Common myeloid progenitor, CD34-positive (primary cell): Measurements from ENCODE around the gene GXYLT1.
"Not testable (repeated sequence)": the region's sequence is repeated elsewhere in the genome, so short reads cannot be mapped to it uniquely, and the experiment has no call there.

Source experiments
- CTCF ChIA-PET: fragments of 350-600 bp; sonication (Branson Sonifier 250); formaldehyde crosslinking; loops from one replicate; lab custom pipeline; 2021; ENCODE audit warnings: antibody characterized with exemption; lab: Charles Lee
- POLR2A ChIA-PET: fragments of 350-600 bp; sonication (Branson Sonifier 250); formaldehyde crosslinking; loops from one replicate; lab custom pipeline; 2021; ENCODE audit warnings: antibody characterized with exemption; lab: Charles Lee
- DNase-seq, 3 donors: peaks; one replicate each; pipeline versions ENCODE4 v3.0.0 to v3.0.0-alpha.2; 2013
- H3K27ac ChIP-seq, 2 experiments: 1 replicate in 1 of 2; 2 replicates in 1 of 2; pipeline ENCODE4 v1.7.0; 2013; ENCODE audit warnings: inconsistent platforms in 2 of 2, low read length in 2 of 2, mild to moderate bottlenecking in 2 of 2, low read depth in 1 of 2, moderate library complexity in 1 of 2; ENCODE audit not compliant: severe bottlenecking in 2 of 2, insufficient read depth in 1 of 2, poor library complexity in 1 of 2
- H3K27me3 ChIP-seq, 5 experiments: replicated peaks in 2 of 5; 1 replicate in 3 of 5; 2 replicates in 2 of 5; pipeline versions ENCODE4 v1.6.1 to v1.7.0; 2013; ENCODE audit warnings: low read length in 4 of 5, mild to moderate bottlenecking in 2 of 5, moderate library complexity in 2 of 5, inconsistent platforms in 1 of 5; ENCODE audit not compliant: insufficient read depth in 5 of 5, control insufficient read depth in 4 of 5
- H3K36me3 ChIP-seq, 4 experiments: 1 replicate in 2 of 4; 2 replicates in 2 of 4; pipeline versions ENCODE4 v1.6.1 to v1.7.0; 2013; ENCODE audit warnings: low read length in 3 of 4, control low read depth in 1 of 4, mild to moderate bottlenecking in 1 of 4; ENCODE audit not compliant: control insufficient read depth in 4 of 4, insufficient read depth in 4 of 4
- H3K4me1 ChIP-seq, 4 experiments: 1 replicate in 3 of 4; 2 replicates in 1 of 4; pipeline versions ENCODE4 v1.6.1 to v1.7.1; 2013; ENCODE audit warnings: low read length in 3 of 4, mild to moderate bottlenecking in 3 of 4, control low read depth in 1 of 4, inconsistent platforms in 1 of 4, moderate library complexity in 1 of 4; ENCODE audit not compliant: control insufficient read depth in 4 of 4, insufficient read depth in 4 of 4; ENCODE audit errors: control extremely low read depth in 1 of 4
- H3K4me3 ChIP-seq, 7 experiments: 1 replicate in 4 of 7; 2 replicates in 3 of 7; pipeline versions ENCODE4 v1.5.1 to v1.7.0; 2013; ENCODE audit warnings: mild to moderate bottlenecking in 7 of 7, low read length in 6 of 7, moderate library complexity in 6 of 7, inconsistent platforms in 2 of 7, low read depth in 2 of 7, control low read depth in 1 of 7; ENCODE audit not compliant: insufficient read depth in 4 of 7, control insufficient read depth in 1 of 7; ENCODE audit errors: extremely low read depth in 1 of 7
- H3K9me3 ChIP-seq, 5 experiments: 1 replicate in 4 of 5; 2 replicates in 1 of 5; pipeline versions ENCODE4 v1.6.1 to v1.7.1; 2013; ENCODE audit warnings: low read length in 4 of 5, mild to moderate bottlenecking in 2 of 5, inconsistent platforms in 1 of 5, low read depth in 1 of 5, moderate library complexity in 1 of 5; ENCODE audit not compliant: control insufficient read depth in 4 of 5, insufficient read depth in 2 of 5; ENCODE audit errors: control extremely low read depth in 1 of 5
- WGBS: methylation state at CpG from one replicate; pipeline ENCODE4 v1.1.5; 2013; ENCODE audit not compliant: insufficient coverage; 5-methylcytosine and 5-hydroxymethylcytosine counted together

Gene GXYLT1

GRCh38 chr12:42125388-42125767, 19.3 kb downstream of the GXYLT1 start:
- 13% methylated on average over 1 of the region's 1 CpG for WGBS
- peak overlapping the region in 1 of 2 experiments; percentile 22 for H3K27ac ChIP-seq
- H3K36me3 ChIP-seq, result peaks cover 0 to 2% (median 0%) of the 10 kb centered on the region in 4 experiments
- H3K27me3 ChIP-seq, result no peaks in the 10 kb centered on the region
- H3K9me3 ChIP-seq, result no peaks in the 10 kb centered on the region
- H3K4me3 ChIP-seq, result peak overlapping the region in 3 of 7 experiments; percentile 6 to 34 (median 33)
- peak in 2 of 3 donors; percentile 43 to 55 for DNase-seq
- peaks cover 4 to 14% (median 11%) of the 10 kb centered on the region in 4 experiments for H3K4me1 ChIP-seq
- ChIA-PET POLR2A (no interaction called here), CTCF (interaction anchor here (0.8 to 4.8 kb wide), 7 partner anchors 14 to 851 kb away, joined by 3 to 20 read pairs (median 5); no protein-coding TSS in a partner anchor)

- peaks cover 0 to 2% (median 0%) of the 10 kb centered on the region in 4 experiments for H3K36me3 ChIP-seq
- H3K4me3 ChIP-seq, result peak overlapping the region in 3 of 7 experiments; percentile 6 to 34 (median 33)
- POLR2A ChIA-PET, result no interaction called here
- peaks cover 4 to 14% (median 11%) of the 10 kb centered on the region in 4 experiments for H3K4me1 ChIP-seq
- H3K27me3 ChIP-seq, result no peaks in the 10 kb centered on the region
- DNase-seq, result no peak
- H3K27ac ChIP-seq, result peak overlapping the region in 1 of 2 experiments; percentile 22
- CTCF ChIA-PET, result interaction anchor here (0.8 to 4.8 kb wide), 7 partner anchors 15 to 850 kb away, joined by 3 to 20 read pairs (median 5); no protein-coding TSS in a partner anchor
- H3K9me3 ChIP-seq, result no peaks in the 10 kb centered on the region
- WGBS, result 41% methylated on average over 4 of the region's 5 CpGs
Observed at GRCh38 chr12:42124764-42125387, 19.8 kb downstream of the GXYLT1 start.

- peak in 1 of 3 donors; percentile 20 for DNase-seq
- CTCF ChIA-PET, result interaction anchor here (0.8 to 2.3 kb wide), 2 partner anchors 9 to 15 kb away, joined by 4 to 12 read pairs; no protein-coding TSS in a partner anchor
Observed at GRCh38 chr12:42119085-42119633, 25.5 kb downstream of the GXYLT1 start.

GRCh38 chr12:42118136-42118879, 26.4 kb downstream of the GXYLT1 start:
- H3K27ac ChIP-seq, result no peak overlapping the region
- H3K4me1 ChIP-seq, result no peaks in the 10 kb centered on the region
- peaks cover 0 to 2% (median 0%) of the 10 kb centered on the region in 5 experiments for H3K9me3 ChIP-seq
- POLR2A ChIA-PET, result interaction anchor here (0.5 kb wide), 1 partner anchor 11 kb away, joined by 6 read pairs; no protein-coding TSS in a partner anchor
- CTCF ChIA-PET, result interaction anchor here (0.8 to 2.3 kb wide), 3 partner anchors 10 to 14 kb away, joined by 3 to 12 read pairs (median 4); no protein-coding TSS in a partner anchor
- no CpG with 5 or more reads among the region's 5 CpGs for WGBS
- DNase-seq, result peak in 1 of 3 donors; percentile 46
- H3K36me3 ChIP-seq, result peaks cover 0 to 19% (median 12%) of the 10 kb centered on the region in 4 experiments
- H3K27me3 ChIP-seq, result no peaks in the 10 kb centered on the region
- no peak overlapping the region for H3K4me3 ChIP-seq

More at GRCh38 chr12:42119085-42119633, 25.5 kb downstream of the GXYLT1 start:
- Histone ChIP-seq H3K4me3 (no peak overlapping the region), H3K36me3 (peaks cover 0 to 18% (median 12%) of the 10 kb centered on the region in 4 experiments), H3K4me1 (no peaks in the 10 kb centered on the region), H3K27me3 (no peaks in the 10 kb centered on the region), H3K9me3 (peaks cover 0 to 2% (median 0%) of the 10 kb centered on the region in 5 experiments), H3K27ac (no peak overlapping the region)
- 100% methylated on average over 1 of the region's 2 CpGs for WGBS
- POLR2A ChIA-PET, result interaction anchor here (0.5 kb wide), 1 partner anchor 11 kb away, joined by 6 read pairs; no protein-coding TSS in a partner anchor

- no peaks in the 10 kb centered on the region for H3K4me1 ChIP-seq
- H3K36me3 ChIP-seq, result peaks cover 0 to 10% (median 4%) of the 10 kb centered on the region in 4 experiments
- H3K27me3 ChIP-seq, result no peaks in the 10 kb centered on the region
- WGBS, result 100% methylated on average over 2 of the region's 3 CpGs
- H3K9me3 ChIP-seq, result peaks cover 0 to 7% (median 3%) of the 10 kb centered on the region in 5 experiments
- no peak for DNase-seq
- H3K27ac ChIP-seq, result no peak overlapping the region
- CTCF ChIA-PET, result interaction anchor here (0.8 kb wide), 1 partner anchor 244 kb away, joined by 3 read pairs; no protein-coding TSS in a partner anchor
- H3K4me3 ChIP-seq, result no peak overlapping the region
- POLR2A ChIA-PET, result no interaction called here
Observed at GRCh38 chr12:42109031-42109430, 35.6 kb downstream of the GXYLT1 start.

DNA sequence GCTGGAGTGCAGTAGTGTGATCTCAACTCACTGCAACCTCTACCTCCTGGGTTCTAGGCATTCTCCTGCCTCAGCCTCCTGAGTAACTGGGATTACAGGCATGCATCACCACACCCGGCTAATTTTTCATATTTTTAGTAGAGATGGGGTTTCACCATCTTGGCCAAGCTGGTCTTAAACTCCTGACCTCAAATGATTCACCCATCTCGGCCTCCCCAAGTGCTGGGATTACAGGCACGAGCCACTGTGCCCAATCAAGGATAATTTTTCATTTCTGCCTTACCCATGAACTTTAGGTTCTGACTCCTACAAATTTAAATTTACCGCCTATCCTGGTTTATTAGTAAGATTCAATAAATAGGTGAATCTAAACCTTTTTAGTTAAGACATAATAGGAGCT, 37.9 kb downstream of the GXYLT1 start:
- H3K4me3 ChIP-seq, H3K27me3 ChIP-seq, DNase-seq, POLR2A ChIA-PET, H3K27ac ChIP-seq, H3K4me1 ChIP-seq, H3K9me3 ChIP-seq, H3K36me3 ChIP-seq: not testable (repeated sequence)
- CTCF ChIA-PET, result interaction anchor here (1.0 kb wide), 1 partner anchor 830 kb away, joined by 3 read pairs; no protein-coding TSS in a partner anchor
- whole genome bisulfite sequencing, result 100% methylated on average over 1 of the region's 4 CpGs
